Measurements from ENCODE around the gene APOE.
"Not testable (repeated sequence)": the region's sequence is repeated elsewhere in the genome, so short reads cannot be mapped to it uniquely, and the experiment has no call there.

Gene APOE

GRCh38 chr19:44905437-44906160 is at the start of gene APOE:
APOE (plus strand) TSS chr19:44905796; CDS start chr19:44906625, 829 bp downstream.
- peak in 48 of 58 donors; percentile 6 to 77 (median 48) for DNase-seq

- no peak for DNase-seq
Observed at GRCh38 chr19:44856421-44857083, 49.0 kb upstream of the APOE start.

DNA sequence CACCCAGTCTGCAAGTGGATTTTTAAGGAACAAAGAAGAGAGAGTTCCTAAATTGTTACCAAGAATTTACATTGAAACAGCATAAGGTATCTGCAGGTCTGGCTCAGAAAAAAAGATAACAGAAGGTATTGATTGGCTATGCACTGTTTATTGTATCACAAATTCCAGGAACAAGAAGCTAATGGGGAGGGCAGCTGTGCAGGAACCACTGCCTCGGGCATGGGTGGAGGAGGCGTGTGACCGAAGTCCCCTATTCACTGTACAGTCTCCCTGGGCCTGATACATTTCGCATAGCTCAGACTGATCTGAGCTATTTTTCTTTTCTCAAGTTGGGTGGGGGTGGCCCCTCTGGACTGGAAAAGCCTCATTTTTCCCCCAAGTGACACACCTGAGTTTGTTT is 47.8 kb upstream of the APOE start:
- DNase-seq = no peak

GRCh38 chr19:44861576-44861975 is 44.0 kb upstream of the APOE start:
- not testable (repeated sequence) for DNase-seq

DNA sequence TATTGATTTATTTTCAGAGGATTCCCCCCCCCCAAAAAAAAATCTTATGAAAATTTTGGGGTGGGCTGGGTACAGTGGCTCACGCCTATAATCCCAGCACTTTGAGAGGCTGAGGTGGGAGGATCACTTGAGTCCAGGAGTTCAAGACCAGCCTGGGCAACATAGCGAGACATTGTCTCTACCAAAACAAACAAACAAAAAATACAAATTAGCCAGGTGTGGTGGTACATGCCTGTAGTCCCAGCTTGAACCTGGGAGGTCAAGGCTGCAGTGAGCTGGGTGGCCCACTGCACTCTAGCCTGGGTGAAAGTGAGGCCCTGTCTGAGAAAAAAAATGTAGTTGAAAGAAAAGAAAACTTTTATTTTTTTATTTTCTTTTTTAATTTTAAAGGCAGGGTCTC is 41.6 kb upstream of the APOE start:
- no peak for DNase-seq

- DNase-seq = peak in 19 of 58 donors; percentile 5 to 56 (median 21)
Observed at GRCh38 chr19:44865196-44865767, 40.3 kb upstream of the APOE start.

DNA sequence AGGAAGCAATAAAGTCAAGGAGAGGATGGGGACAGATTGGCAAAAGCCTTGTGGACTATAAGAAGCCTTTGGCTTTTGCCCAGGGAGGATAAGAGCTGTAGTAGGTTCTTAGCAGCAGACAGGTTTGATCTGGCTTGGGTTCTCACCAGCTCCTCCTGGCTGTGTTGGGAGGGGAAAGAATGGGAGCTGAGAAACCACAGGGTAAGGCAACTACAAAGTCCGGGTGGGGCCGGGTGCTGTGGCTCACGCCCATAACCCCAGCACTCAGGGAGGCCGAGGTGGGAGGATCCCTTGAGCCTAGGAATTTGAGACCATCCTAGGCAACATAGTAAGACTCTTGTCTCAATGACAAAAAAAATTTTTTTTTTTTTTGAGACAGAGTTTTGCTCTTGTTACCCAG is 38.9 kb upstream of the APOE start:
- no peak for DNase-seq

DNA sequence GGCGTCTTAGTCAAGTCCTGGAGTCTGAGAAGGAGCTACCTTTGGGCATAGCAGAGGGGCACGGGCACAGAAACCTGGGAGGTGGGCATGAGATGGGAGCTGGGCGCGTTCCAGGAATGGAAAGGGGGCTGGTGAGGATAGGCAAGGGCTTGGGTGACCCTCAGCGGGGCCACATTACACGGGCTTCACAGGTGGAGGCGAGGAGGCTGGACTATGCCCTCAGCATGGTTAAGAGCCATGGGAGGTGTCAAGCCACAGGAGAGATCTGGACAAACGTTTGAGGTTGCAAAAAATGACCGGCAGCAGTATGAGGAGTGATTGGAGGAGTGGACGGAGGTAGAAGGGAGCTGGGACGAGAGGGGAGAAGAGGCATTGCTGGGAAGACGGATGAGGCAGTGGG is 38.0 kb upstream of the APOE start:
- DNase-seq = no peak

DNA sequence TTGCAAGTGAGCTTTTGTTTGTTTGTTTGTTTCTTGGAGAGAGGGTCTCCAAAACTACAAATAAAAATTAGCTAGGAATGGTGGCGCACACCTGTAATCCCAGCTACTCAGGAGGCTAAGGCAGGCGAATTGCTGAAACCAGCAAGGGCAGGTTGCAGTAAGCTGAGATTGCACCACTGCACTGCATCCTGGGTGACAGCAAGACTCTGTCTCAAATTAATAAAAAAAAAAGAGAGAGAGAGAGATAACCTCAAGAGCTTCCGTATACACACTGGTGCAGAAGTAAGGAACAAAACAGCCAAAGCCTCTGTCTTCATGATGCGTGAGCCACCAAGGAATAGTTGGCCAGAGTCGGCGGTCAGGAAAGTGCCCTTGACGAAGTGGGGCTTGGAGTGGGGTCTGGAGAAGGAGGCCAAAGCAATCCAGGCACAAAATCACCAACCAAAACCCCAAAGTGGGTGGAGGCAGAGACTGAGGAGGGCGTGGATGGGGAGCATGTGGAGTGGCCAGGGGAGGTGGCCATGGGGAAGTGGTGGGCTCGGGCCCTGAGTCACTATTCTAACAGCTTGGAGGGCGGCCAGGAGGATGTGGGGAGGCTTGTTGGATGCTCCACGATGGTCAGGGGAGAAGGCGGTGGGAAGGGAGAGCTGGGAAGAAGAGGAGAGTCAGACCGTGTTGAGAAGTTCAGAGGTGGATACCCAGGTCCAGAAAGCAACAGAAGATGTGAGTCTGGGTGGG is 35.7 kb upstream of the APOE start:
- DNase-seq = peak in 5 of 58 donors; percentile 6 to 19 (median 12)

- DNase-seq = no peak
Observed at GRCh38 chr19:44871809-44872208, 33.8 kb upstream of the APOE start.

- DNase-seq = no peak
Observed at GRCh38 chr19:44872661-44873060, 32.9 kb upstream of the APOE start.

DNA sequence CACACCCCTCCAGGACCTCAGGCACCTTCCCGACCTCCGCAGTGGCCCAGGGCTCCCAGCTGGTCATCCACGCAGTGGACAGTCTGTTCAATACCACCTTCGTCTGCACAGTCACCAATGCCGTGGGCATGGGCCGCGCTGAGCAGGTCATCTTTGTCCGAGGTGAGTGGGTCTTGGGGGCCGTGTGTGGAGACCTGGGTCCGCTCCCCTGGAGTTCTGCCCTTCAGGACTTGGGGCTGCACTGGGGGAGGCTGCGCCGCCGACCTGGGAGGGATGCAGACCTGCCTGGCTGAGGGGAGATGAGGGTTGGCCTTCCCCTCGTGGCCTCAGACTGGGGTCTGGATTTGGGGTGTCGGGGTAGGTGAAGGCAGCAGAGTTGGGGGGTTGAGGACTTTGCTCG is 31.3 kb upstream of the APOE start:
- DNase-seq = no peak

DNA sequence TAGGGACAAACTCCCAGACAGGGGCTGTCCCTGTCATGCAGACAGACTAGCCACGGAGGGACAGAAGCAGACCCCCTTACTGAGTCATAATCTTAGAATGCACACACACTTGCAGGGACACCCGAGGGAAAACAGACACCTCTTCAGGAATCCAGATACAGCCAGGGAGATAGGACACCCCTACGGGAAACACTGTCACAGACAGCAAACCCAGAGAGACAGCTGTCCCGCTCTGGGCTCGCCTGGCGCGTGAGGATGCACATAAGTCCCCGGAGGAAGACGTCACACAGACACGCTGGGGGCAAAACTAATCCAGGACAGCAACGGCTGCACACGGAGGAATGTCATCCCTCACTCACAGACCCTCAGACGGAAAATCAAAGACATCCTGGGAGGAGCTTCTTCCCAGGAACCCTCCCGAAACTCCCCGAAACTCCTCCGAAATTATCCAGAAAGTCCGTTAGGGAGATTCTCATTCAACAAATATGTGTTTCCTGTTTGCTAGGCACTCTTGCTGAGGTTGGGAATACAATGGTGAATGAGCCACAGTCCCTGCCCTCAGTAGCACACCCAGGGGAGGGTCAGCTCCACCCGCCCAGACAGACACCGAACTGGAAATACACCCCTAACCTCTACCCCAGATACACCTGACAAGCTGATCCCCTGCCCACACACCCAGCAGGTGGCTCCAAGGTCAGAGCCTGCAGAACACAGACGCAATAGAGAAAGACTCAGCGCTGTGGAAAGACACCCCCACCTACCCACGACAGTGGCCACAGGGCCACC is 29.7 kb upstream of the APOE start:
- DNase-seq = no peak

GRCh38 chr19:44876930-44877535 is 28.6 kb upstream of the APOE start:
- DNase-seq = no peak

DNA sequence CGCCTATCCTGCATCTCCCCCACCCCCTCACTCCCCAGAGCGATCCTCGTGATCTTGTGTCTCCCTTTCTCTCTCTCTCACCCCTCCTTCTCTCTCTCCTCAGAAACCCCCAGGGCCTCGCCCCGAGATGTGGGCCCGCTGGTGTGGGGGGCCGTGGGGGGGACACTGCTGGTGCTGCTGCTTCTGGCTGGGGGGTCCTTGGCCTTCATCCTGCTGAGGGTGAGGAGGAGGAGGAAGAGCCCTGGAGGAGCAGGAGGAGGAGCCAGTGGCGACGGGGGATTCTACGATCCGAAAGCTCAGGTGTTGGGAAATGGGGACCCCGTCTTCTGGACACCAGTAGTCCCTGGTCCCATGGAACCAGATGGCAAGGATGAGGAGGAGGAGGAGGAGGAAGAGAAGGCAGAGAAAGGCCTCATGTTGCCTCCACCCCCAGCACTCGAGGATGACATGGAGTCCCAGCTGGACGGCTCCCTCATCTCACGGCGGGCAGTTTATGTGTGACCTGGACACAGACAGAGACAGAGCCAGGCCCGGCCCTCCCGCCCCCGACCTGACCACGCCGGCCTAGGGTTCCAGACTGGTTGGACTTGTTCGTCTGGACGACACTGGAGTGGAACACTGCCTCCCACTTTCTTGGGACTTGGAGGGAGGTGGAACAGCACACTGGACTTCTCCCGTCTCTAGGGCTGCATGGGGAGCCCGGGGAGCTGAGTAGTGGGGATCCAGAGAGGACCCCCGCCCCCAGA is 27.3 kb upstream of the APOE start:
- no peak for DNase-seq

- DNase-seq = no peak
Observed at GRCh38 chr19:44879309-44880065, 26.1 kb upstream of the APOE start.

DNA sequence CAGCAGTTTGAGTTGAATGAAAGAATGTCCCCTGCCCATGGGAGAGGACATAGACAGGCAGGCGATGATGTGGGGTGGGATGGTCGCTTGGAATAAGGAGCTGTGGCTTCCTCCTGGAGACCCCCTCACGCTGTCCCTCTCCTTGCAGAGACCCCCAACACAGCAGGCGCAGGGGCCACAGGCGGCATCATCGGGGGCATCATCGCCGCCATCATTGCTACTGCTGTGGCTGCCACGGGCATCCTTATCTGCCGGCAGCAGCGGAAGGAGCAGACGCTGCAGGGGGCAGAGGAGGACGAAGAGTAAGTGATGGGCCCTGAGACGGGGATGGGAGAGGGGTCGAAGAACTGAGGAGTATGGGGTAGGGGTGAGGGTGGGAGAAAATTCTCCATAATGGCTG is 23.5 kb upstream of the APOE start:
- DNase-seq = no peak

DNA sequence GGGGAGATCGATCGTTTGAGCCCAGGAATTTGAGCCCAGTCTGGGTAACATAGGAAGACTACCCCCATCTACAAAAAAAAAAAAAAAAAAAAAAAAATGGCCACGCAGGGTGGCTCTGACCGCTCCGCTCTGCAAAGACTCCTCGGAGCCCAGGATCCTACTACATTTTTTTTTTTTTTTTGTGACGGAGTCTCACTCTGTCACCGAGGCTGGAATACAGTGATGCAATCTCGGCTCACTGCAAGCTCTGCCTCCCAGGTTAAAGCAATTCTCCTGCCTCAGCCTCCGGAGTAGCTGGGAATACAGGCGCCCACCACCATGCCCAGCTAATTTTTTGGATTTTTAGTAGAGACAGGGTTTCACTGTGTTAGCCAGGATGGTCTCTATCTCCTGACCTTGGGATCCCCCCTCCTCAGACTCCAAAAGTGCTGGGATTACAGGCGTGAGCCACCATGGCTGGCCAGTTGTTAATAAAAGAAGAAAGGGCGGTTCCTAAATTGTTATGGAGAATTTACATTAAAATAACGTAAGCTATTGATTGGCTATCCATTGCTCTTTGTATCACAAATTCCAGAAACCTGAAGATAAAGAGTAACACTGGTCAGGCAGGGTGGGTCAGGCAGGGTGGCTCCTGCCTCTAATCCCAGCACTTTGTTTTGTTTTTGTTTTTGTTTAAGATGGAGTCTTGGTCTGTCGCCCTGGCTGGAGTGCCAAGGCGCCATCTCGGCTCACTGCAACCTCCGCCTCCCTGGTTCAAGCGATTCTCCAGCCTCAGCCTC is 22.8 kb upstream of the APOE start:
- DNase-seq = not testable (repeated sequence)
